Femur (tissue), 1 donor: ENCODE results near the gene SNTB2.

Source experiments
- DNase-seq: peaks from one replicate; pipeline ENCODE4 v3.0.0-alpha.2; 2017

SNTB2 gene

GRCh38 chr16:69182730-69183416, 4.1 kb upstream of the SNTB2 start:
- peak; percentile 46 for DNase-seq

DNA sequence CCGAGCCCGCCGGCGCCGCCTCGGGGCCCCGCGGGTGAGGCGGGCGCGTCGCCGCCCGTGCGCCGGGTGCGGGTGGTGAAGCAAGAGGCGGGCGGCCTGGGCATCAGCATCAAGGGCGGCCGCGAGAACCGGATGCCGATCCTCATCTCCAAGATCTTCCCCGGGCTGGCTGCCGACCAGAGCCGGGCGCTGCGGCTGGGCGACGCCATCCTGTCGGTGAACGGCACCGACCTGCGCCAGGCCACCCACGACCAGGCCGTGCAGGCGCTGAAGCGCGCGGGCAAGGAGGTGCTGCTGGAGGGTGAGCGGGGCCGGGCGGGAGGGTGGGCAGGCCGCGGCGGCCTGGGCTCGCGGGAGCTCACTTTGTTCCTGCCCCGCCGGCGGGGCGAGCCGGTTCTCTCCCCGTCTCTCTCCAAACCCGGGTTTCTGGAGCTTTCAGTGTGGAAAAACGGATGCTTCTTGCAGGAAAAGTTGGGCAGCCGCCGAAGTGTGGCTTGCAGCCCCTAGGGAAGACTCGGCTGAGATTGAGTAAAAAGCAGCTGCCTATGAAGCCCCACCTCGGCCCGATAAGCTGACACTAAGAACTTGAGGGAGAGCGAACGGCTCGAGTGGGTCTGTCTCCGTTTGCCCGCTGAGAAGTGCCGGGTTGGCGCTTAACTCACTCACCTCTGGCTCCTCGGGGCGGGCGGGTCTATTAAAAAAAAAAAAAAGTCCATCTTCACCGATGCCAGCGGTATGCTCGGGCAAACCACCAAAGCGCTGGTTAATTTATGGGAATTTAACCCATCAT, 677 bp downstream of the SNTB2 start:
- DNase-seq: peak; percentile 63

DNA sequence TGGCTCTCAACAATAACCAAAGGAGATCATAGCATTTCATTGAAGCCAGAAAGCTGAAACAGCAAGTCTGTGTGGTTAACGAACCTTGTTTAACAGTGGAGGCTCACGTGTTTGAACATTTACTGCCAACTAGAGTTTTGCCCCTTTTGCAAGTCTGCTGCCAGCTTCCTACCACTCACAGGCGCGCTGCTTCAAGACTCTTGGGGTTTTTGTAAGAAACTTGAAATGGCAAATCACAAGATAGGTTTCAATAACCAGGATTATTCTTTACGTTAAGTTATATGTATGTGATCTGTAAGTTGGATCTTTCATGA, 1.2 kb downstream of the SNTB2 start:
- peak; percentile 41 for DNase-seq

- peak; percentile 39 for DNase-seq
These were observed 1.8 kb downstream of the SNTB2 start for GRCh38 chr16:69188716-69189115.

DNA sequence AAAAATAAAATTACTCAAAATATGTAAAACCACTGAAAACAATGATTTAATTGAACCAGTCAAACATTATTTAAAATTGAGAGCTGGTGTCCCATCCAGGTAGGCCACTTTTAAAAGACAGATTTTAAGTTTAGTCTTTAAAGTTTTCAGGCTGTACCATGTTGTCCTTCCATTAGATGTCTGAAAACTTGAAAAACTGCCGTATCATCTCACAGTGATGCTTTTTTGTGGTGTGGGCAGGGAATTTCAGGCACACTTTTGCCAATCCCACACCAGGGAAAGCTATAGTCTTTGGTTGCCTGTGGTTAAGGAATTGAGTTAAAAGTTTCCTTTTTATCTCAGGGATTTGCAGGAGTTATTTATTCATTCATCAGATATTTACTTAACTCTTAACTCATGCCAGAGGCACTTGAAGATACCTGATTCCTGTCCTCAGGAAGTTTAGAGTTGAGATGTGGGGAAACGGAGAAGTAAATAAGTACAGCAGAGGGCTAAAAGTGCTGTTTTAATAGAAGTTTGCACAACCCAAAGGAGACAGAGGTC, 3.2 kb downstream of the SNTB2 start:
- DNase-seq: no peak

GRCh38 chr16:69190598-69190997, 3.6 kb downstream of the SNTB2 start:
- DNase-seq: no peak

- DNase-seq: no peak
These were observed 4.2 kb downstream of the SNTB2 start for GRCh38 chr16:69191136-69191535.

DNA sequence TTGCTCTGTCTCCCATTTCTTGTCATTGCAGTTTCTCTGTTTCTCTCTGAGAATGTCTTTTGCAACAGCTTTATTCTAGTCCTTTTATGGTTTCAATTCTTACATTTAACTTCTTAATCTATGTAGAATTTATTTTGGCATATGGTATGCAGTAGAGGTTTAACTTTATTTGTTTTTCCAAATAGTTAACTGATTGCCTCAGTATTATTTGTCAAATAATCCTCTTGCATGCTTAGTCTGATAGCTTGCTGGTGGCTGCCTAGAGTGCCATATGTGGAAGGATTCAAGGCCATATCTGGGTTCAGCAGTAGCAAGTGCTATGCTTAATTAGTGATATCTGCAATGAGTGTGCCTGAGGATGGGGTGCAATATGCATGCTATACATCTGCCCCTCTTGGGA, 6.9 kb downstream of the SNTB2 start:
- DNase-seq: no peak

DNA sequence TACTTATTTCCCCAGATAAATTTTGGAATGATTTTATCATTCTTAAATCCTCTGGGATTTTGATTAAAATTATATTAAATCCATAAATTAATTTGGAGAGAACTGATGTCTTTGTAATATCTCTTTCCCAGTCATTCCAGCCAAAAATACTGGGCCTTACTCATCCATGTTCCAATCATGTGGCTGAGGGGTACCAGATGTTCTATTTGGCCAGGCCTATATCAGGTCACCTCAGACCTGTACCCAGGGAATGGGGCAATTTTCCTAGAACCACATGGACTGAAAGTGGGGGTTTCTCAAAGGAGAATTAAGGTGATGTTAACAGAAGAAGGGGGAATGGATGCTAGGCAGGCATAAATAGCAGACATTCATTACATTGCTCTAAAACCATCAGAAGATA, 7.5 kb downstream of the SNTB2 start:
- DNase-seq: no peak

DNA sequence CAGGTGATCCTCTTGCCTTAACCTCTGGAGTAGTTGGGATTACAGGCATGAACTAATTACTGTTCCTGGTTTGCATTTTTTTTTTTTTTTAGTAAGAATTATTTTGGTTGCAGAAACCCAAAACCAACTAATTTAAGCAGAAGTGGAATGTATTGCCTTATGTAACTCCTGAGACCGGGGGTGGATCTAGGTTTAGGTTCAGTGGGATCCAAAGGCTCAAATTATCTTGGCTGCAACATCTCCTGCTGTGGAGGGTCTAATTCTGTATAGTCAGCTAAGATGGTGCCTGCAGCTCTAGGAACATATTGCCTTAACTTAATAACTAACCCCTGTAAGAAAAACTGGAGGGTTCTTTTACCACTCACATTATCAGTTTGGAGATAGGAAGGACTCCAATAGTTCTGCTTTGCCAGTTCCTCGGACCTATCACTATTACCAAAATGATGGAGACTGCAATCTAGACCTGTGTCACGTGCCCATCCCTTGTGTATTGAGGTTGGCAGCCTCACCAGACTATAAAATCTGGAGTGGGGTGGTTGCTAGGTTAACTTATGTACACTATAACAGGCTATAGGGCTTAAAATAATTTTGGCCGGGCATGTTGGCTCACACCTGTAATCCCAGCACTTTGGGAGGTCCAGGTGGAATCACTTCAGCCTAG, 8.5 kb downstream of the SNTB2 start:
- no peak for DNase-seq

DNA sequence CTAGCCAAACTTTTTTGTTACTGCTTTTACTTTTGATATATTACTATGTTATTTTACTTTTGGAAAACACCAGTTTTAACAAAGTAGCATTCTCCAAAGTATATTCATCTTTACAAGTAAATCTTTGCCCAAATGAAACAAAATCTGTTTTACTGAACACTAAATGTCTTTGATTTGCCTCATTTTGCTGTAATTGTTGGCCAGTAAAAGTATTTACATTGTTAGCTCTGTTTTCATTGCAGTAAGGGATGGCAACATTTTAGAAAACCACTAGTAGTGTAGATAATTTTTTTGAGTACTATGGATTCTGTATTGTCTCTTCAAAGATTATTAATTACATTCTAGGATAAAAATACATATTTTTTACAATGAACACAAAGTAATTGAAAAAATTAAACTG, 10.6 kb downstream of the SNTB2 start:
- no peak for DNase-seq

DNA sequence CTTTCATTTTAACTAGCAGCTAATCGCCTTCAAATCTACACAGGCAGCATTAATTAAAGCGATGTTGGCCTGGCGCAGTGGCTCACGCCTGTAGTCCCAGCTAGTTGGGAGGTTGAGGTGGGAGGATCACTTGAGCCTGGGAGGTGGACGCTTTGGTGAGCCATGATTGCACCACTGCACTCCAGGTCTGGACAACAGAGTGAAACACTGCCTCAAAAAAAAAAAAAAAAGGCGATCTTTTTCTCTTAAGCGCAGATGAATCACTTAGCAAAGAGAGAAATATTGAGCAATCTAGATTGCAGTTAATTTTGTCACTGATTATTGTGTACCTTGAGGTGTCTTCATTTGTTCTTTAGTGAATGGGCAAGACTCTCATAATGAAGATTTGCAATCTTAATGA, 12.4 kb downstream of the SNTB2 start:
- DNase-seq: no peak

GRCh38 chr16:69201291-69201690, 14.3 kb downstream of the SNTB2 start:
- DNase-seq: no peak

- no peak for DNase-seq
These were observed 14.8 kb downstream of the SNTB2 start for GRCh38 chr16:69201787-69202186.

DNA sequence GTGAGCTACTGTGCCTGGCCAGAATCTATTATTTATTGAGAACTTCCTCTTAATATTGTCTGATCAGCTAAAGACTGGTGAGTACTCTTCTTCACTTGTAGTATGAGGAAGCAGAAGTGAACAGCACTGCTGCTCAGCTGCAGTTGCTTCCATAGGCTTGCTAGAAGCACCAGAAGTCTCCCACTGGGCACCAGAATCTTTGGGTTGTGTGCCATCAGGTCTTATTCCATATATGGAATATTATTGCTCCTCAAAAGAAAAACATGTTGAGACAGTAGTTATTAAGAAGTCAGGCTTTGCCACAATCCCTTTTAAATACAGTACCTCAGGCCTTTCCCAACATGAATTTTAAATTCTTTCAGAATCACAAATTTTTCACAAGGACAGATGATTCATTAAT, 17.2 kb downstream of the SNTB2 start:
- DNase-seq: no peak

DNA sequence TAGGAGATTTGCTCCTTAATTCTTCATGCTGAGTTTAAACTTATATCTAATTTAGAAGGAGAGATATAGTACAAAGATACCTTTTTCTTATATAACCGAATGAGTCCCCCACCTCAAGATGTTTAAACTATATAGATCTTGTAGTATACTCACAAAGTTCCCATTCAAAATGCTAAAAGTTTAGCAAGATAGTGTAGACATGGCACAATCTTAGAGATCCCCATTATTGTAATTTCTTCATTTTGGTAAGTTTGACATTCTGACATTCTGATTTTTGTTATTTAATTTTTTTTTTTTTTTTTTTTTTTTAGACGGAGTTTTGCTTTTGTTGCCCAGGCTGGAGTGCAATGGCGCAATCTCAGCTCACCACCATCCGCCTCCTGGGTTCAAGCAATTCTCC, 22.8 kb downstream of the SNTB2 start:
- DNase-seq: no peak

- no peak for DNase-seq
These were observed 30.5 kb downstream of the SNTB2 start for GRCh38 chr16:69217433-69217832.

- DNase-seq: no peak
These were observed 32.3 kb downstream of the SNTB2 start for GRCh38 chr16:69219279-69219678.

DNA sequence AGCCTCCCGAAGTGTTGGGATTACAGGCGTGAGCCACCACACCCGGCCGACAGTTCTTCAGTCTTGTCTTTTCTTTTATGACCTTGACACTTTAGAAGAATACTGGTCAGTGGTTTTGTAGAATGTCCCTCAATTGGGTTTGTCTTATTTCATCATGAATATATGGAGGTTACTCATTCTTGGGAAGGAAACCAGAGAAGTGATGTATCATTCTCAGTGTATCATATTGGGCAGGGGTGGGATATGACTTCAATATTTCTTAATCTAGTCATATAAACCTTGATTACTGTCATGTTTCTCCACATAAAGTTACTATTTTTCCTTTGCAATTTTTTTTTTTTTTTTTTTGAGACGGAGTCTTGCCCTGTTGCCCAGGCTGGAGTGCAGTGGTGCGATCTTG, 36.9 kb downstream of the SNTB2 start:
- DNase-seq: no peak

DNA sequence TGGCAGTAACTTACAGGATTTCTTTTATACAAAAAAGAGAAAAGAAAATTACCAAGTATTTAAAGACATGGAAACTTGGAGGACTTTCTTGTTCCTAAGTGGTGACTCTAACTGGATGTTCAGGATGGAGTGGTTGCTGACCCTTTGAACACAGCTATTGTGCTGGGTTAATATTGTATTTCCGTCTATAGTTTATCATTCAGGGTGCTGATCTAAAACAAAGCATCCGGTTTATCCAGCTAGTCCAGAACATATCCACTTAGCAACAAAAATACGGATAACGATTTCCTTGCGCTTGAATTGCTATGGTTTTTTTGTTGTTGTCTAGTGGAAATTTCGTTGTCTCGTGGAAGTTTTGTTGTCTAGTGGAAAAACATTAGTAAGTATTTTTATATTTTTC, 38.2 kb downstream of the SNTB2 start:
- DNase-seq: no peak

- DNase-seq: no peak
These were observed 46.2 kb downstream of the SNTB2 start for GRCh38 chr16:69233124-69233523.

GRCh38 chr16:69234460-69234859, 47.5 kb downstream of the SNTB2 start:
- no peak for DNase-seq

DNA sequence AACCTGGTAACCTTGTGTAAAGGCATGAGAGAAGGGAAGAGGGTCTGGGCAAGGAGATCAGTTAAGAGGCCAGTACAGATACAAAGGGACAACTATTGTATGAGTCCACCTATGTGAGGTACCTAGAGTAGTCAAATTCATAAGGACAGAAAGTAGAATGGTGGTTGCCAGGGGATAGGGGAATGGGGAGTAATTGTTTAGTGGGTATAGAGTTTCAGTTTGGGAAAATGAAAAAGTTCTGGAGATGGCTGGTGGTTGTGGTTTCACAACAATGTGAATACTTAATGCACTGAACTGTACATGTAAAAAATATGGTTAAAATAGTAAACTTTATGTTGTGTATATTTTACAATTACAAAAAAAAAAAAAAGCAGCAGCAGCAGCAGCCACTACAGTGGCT, 49.4 kb downstream of the SNTB2 start:
- DNase-seq: no peak

DNA sequence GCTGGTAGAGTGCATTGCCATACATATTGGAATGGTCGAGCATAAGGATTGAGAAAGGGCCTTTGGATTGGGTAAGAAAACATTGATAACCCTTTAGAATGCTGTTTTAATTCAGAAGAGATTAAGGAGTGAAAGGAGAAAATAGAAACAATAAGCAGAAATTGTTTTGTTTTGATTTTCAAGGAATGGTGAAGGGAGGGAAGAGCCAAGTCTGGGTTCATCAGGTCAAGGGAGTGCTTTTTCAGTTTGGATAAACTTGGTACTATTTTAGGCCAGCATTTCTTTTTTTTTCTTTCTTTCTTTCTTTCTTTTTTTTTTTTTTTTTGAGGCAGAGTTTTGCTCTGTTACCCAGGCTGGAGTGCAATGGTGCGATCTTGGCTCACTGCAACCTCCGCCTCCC, 50.3 kb downstream of the SNTB2 start:
- no peak for DNase-seq
